ENCODE measurements around the gene ABCC4.

Gene ABCC4

GRCh38 chr13:95120650-95121049 lies 180.6 kb downstream of the ABCC4 start:
- no peak for TF ChIP-seq CTCF (IDR thresholded peaks at IDR 0.05; ENCODE audit: low read depth, low read length)
- DNase-seq = no peak
- no peaks in the 10 kb centered on the region for H3K9me3 ChIP-seq
- no peak overlapping the region for H3K4me3 ChIP-seq (ENCODE audit: low read depth, low read length)
- H3K27me3 ChIP-seq = no peaks in the 10 kb centered on the region
- no peaks in the 10 kb centered on the region; the same call in 1 of the 2 replicates for H3K4me1 ChIP-seq
- no peaks in the 10 kb centered on the region for H3K36me3 ChIP-seq

GRCh38 chr13:95118541-95119324 lies 182.5 kb downstream of the ABCC4 start:
- Histone ChIP-seq H3K9me3 (no peaks in the 10 kb centered on the region), H3K27me3 (no peaks in the 10 kb centered on the region), H3K36me3 (no peaks in the 10 kb centered on the region), H3K4me1 (no peaks in the 10 kb centered on the region; the same call in 1 of the 2 replicates), H3K4me3 (ENCODE audit: low read depth, low read length) (no peak overlapping the region)
- DNase-seq = no peak
- TF ChIP-seq CTCF (IDR thresholded peaks at IDR 0.05; ENCODE audit: low read depth, low read length) = no peak

- no peak for DNase-seq
- no peaks in the 10 kb centered on the region for H3K4me1 ChIP-seq
- TF ChIP-seq CTCF (IDR thresholded peaks at IDR 0.05; ENCODE audit: low read depth, low read length) = no peak
- H3K36me3 ChIP-seq = no peaks in the 10 kb centered on the region
- no peak overlapping the region for H3K4me3 ChIP-seq (ENCODE audit: low read depth, low read length)
- H3K27me3 ChIP-seq = no peaks in the 10 kb centered on the region
- no peaks in the 10 kb centered on the region for H3K9me3 ChIP-seq
Measured at GRCh38 chr13:95117092-95117491, 184.2 kb downstream of the ABCC4 start.

GRCh38 chr13:95115525-95115924 lies 185.7 kb downstream of the ABCC4 start:
- Histone ChIP-seq H3K4me3 (ENCODE audit: low read depth, low read length) (no peak overlapping the region), H3K27me3 (no peaks in the 10 kb centered on the region), H3K9me3 (no peaks in the 10 kb centered on the region), H3K36me3 (no peaks in the 10 kb centered on the region), H3K4me1 (peaks cover 3% of the 10 kb centered on the region; the same call in 1 of the 2 replicates)
- TF ChIP-seq CTCF (IDR thresholded peaks at IDR 0.05; ENCODE audit: low read depth, low read length) = no peak
- DNase-seq = no peak

GRCh38 chr13:95113601-95114000 lies 187.7 kb downstream of the ABCC4 start:
- no peaks in the 10 kb centered on the region for H3K27me3 ChIP-seq
- DNase-seq = no peak
- peaks cover 3% of the 10 kb centered on the region; the same call in 1 of the 2 replicates for H3K4me1 ChIP-seq
- H3K4me3 ChIP-seq (ENCODE audit: low read depth, low read length) = no peak overlapping the region
- TF ChIP-seq CTCF (IDR thresholded peaks at IDR 0.05; ENCODE audit: low read depth, low read length) = no peak
- no peaks in the 10 kb centered on the region for H3K36me3 ChIP-seq
- no peaks in the 10 kb centered on the region for H3K9me3 ChIP-seq

GRCh38 chr13:95112883-95113282 lies 188.4 kb downstream of the ABCC4 start:
- no peak for DNase-seq
- Histone ChIP-seq H3K27me3 (no peaks in the 10 kb centered on the region), H3K4me3 (ENCODE audit: low read depth, low read length) (no peak overlapping the region), H3K4me1 (peaks cover 3% of the 10 kb centered on the region; the same call in 1 of the 2 replicates), H3K9me3 (no peaks in the 10 kb centered on the region), H3K36me3 (no peaks in the 10 kb centered on the region)
- TF ChIP-seq CTCF (IDR thresholded peaks at IDR 0.05; ENCODE audit: low read depth, low read length) = no peak

All from BE2C (cell line).